ENCODE results near the gene IL1RL2.
A peak's percentile ranks its signal among the peaks of the same experiment; 100 is the strongest.

The IL1RL2 gene

GRCh38 chr2:102266204-102266603, 79.4 kb downstream of the IL1RL2 start:
- peak; percentile 31 for DNase-seq (ENCODE audit: low read depth)

GRCh38 chr2:102267774-102268173, 81.0 kb downstream of the IL1RL2 start:
- DNase-seq (ENCODE audit: low read depth), result no peak

GRCh38 chr2:102268510-102269199, 81.8 kb downstream of the IL1RL2 start:
- DNase-seq (ENCODE audit: low read depth), result peak; percentile 56

GRCh38 chr2:102269200-102269524, 82.3 kb downstream of the IL1RL2 start:
- DNase-seq (ENCODE audit: low read depth), result no peak

GRCh38 chr2:102271844-102272243, 85.0 kb downstream of the IL1RL2 start:
- no peak for DNase-seq (ENCODE audit: low read depth)

- DNase-seq (ENCODE audit: low read depth), result peak; percentile 11
Observed at GRCh38 chr2:102273619-102274211, 86.9 kb downstream of the IL1RL2 start.

GRCh38 chr2:102276549-102277201, 89.9 kb downstream of the IL1RL2 start:
- DNase-seq (ENCODE audit: low read depth), result no peak

GRCh38 chr2:102277202-102277700, 90.4 kb downstream of the IL1RL2 start:
- no peak for DNase-seq (ENCODE audit: low read depth)

- no peak for DNase-seq (ENCODE audit: low read depth)
Observed at GRCh38 chr2:102278720-102279390, 92.0 kb downstream of the IL1RL2 start.

GRCh38 chr2:102279391-102279735, 92.5 kb downstream of the IL1RL2 start:
- no peak for DNase-seq (ENCODE audit: low read depth)

GRCh38 chr2:102282678-102283091, 95.9 kb downstream of the IL1RL2 start:
- DNase-seq (ENCODE audit: low read depth), result no peak

GRCh38 chr2:102283996-102284395, 97.2 kb downstream of the IL1RL2 start:
- no peak for DNase-seq (ENCODE audit: low read depth)

GRCh38 chr2:102284611-102285010, 97.8 kb downstream of the IL1RL2 start:
- DNase-seq (ENCODE audit: low read depth), result no peak

GRCh38 chr2:102285368-102285767, 98.5 kb downstream of the IL1RL2 start:
- no peak for DNase-seq (ENCODE audit: low read depth)

GRCh38 chr2:102286041-102286440, 99.2 kb downstream of the IL1RL2 start:
- DNase-seq (ENCODE audit: low read depth), result no peak

GRCh38 chr2:102289129-102289528, 102.3 kb downstream of the IL1RL2 start:
- DNase-seq (ENCODE audit: low read depth), result no peak

Measured in fibroblast of gingiva (primary cell).